ENCODE data around the gene VPS18.

GRCh38 chr15:40918799-40919392 lies 24.6 kb downstream of the VPS18 start:
- TF ChIP-seq CTCF (IDR thresholded peaks at IDR 0.05; ENCODE audit: low read depth, low read length, poor library complexity, severe bottlenecking) (no peak), EZH2phosphoT487 (IDR thresholded peaks at IDR 0.05; ENCODE audit: borderline replicate concordance, low read length) (no peak)

Data from DOHH2 (cell line).